ENCODE measurements around the gene UIMC1. TPM values are rescaled to one million over a fixed set of nuclear protein-coding genes. Genes with fewer than 3 reads are reported as not detected.
"Not testable (repeated sequence)": the region's sequence is repeated elsewhere in the genome, so short reads cannot be mapped to it uniquely, and the experiment has no call there.

UIMC1 gene
- total and polyA plus RNA-seq, 11 donors = 14.8 to 40.2 (median 31.9) TPM

DNA sequence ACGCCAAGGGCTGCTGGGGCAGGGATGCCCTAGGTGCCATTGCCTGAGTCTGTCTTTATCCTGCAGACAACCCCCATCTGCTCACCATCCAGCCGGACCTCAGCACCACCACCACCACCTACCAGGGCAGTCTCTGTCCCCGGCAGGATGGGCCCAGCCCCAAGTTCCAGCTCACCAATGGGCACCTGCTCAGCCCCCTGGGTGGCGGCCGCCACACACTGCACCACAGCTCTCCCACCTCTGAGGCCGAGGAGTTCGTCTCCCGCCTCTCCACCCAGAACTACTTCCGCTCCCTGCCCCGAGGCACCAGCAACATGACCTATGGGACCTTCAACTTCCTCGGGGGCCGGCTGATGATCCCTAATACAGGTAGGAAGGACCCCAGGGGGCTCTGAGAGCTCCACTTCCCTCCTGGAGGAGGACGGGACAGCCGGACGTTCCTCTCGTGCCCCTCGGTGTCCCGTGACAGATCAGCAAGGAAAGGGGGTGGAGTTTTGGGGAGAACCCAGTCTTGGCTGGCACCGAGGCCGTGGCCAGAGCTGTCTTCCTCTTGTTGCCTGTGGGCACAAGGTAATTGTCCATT, 132.3 kb downstream of the UIMC1 start:
- ATAC-seq (no peak), DNase-seq (no peak)
- intact Hi-C loops (cut with DNase I) = no loop called here
- no peaks in the 10 kb centered on the region for H3K4me1 ChIP-seq
- H3K4me3 ChIP-seq = no peak overlapping the region
- no peaks in the 10 kb centered on the region for H3K36me3 ChIP-seq
- no peaks in the 10 kb centered on the region for H3K9me3 ChIP-seq
- peaks cover 4 to 58% (median 18%) of the 10 kb centered on the region in 9 donors for H3K27me3 ChIP-seq
- 67 to 82% (median 75%) methylated on average over 10 to 20 of the region's 20 CpGs for WGBS, 4 donors
- no peak for TF ChIP-seq POLR2A (IDR thresholded peaks at IDR 0.05)
- TF ChIP-seq, protein P1, sequence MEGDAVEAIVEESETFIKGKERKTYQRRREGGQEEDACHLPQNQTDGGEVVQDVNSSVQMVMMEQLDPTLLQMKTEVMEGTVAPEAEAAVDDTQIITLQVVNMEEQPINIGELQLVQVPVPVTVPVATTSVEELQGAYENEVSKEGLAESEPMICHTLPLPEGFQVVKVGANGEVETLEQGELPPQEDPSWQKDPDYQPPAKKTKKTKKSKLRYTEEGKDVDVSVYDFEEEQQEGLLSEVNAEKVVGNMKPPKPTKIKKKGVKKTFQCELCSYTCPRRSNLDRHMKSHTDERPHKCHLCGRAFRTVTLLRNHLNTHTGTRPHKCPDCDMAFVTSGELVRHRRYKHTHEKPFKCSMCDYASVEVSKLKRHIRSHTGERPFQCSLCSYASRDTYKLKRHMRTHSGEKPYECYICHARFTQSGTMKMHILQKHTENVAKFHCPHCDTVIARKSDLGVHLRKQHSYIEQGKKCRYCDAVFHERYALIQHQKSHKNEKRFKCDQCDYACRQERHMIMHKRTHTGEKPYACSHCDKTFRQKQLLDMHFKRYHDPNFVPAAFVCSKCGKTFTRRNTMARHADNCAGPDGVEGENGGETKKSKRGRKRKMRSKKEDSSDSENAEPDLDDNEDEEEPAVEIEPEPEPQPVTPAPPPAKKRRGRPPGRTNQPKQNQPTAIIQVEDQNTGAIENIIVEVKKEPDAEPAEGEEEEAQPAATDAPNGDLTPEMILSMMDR (IDR thresholded peaks at IDR 0.05) = no peak
- no peak overlapping the region for H3K27ac ChIP-seq

GRCh38 chr5:176873541-176874172, 132.9 kb downstream of the UIMC1 start:
- H3K27ac ChIP-seq = no peak overlapping the region
- H3K27me3 ChIP-seq = peaks cover 4 to 62% (median 18%) of the 10 kb centered on the region in 9 donors
- DNase-seq = no peak
- no peak for TF ChIP-seq POLR2A (IDR thresholded peaks at IDR 0.05)
- TF ChIP-seq, protein P1 (IDR thresholded peaks at IDR 0.05) = no peak
- WGBS, 4 donors = 43 to 61% (median 55%) methylated on average over 12 to 16 of the region's 16 CpGs
- H3K36me3 ChIP-seq = no peaks in the 10 kb centered on the region
- intact Hi-C loops (cut with DNase I) = no loop called here
- H3K4me3 ChIP-seq = no peak overlapping the region
- no peaks in the 10 kb centered on the region for H3K4me1 ChIP-seq
- no peak for ATAC-seq
- no peaks in the 10 kb centered on the region for H3K9me3 ChIP-seq

DNA sequence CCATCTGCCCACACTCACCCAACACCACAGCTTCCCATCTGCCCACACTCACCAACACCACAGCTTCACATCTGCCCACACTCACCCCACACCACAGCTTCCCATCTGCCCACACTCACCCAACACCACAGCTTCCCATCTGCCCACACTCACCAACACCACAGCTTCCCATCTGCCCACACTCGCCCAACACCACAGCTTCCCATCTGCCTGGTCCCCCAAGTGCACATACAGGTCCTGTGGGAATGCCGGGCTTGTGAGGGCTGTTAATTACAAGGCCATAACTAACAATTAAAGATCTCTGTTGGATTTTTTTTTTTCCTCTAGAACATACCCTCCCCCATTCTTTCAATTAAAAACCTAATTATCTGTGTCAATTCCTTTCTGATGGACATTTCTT, 133.6 kb downstream of the UIMC1 start:
- intact Hi-C loops (cut with DNase I); H3K4me1 ChIP-seq; DNase-seq; H3K36me3 ChIP-seq; H3K9me3 ChIP-seq; H3K4me3 ChIP-seq; H3K27ac ChIP-seq; ATAC-seq: not testable (repeated sequence)
- peaks cover 4 to 62% (median 20%) of the 10 kb centered on the region in 9 donors for H3K27me3 ChIP-seq
- WGBS, 4 donors = 57 to 73% (median 67%) methylated on average over 2 of the region's 2 CpGs

GRCh38 chr5:176872586-176872985, 134.0 kb downstream of the UIMC1 start:
- H3K27me3 ChIP-seq = peaks cover 4 to 62% (median 21%) of the 10 kb centered on the region in 9 donors
- 58 to 67% (median 66%) methylated on average over 2 of the region's 2 CpGs for WGBS, 4 donors
- intact Hi-C loops (cut with DNase I); H3K27ac ChIP-seq; DNase-seq; H3K4me3 ChIP-seq; H3K4me1 ChIP-seq; H3K36me3 ChIP-seq; ATAC-seq; H3K9me3 ChIP-seq: not testable (repeated sequence)

GRCh38 chr5:176870644-176871043, 135.9 kb downstream of the UIMC1 start:
- H3K4me1 ChIP-seq; DNase-seq; H3K4me3 ChIP-seq; H3K27ac ChIP-seq; H3K36me3 ChIP-seq; H3K9me3 ChIP-seq; intact Hi-C loops (cut with DNase I); ATAC-seq: not testable (repeated sequence)
- H3K27me3 ChIP-seq = peaks cover 4 to 64% (median 26%) of the 10 kb centered on the region in 9 donors
- 74 to 91% (median 83%) methylated on average over 9 to 10 of the region's 10 CpGs for WGBS, 4 donors
